K562 (cell line): ENCODE results near the gene ULK3. TPM values are rescaled to one million over a fixed set of nuclear protein-coding genes. Genes with fewer than 3 reads are reported as not detected.

Source experiments
- CHD1 ChIP-seq: fragments of 200-600 bp; sonication (generic); IDR thresholded peaks from one replicate; pipeline ENCODE4 v1.6.1; 2012; ENCODE audit warnings: mild to moderate bottlenecking, moderate library complexity, low read length, inconsistent platforms
- EP400 ChIP-seq: fragments of 450-650 bp; IDR thresholded peaks from 2 replicates; pipeline ENCODE4 v1.6.1; 2017; ENCODE audit warnings: antibody characterized with exemption, mild to moderate bottlenecking, moderate library complexity
- L3MBTL2 ChIP-seq: fragments of 450-650 bp; IDR thresholded peaks from 2 replicates; pipeline ENCODE4 v1.6.1; 2016; ENCODE audit warnings: mild to moderate bottlenecking, moderate library complexity
- NFRKB ChIP-seq: fragments of 450-650 bp; IDR thresholded peaks from 2 replicates; pipeline ENCODE4 v1.6.1; 2016; ENCODE audit warnings: low read depth
- NUFIP1 ChIP-seq: fragments of 450-650 bp; IDR thresholded peaks from 2 replicates; pipeline ENCODE4 v1.6.1; 2018; ENCODE audit not compliant: partially characterized antibody
- PML ChIP-seq: IDR thresholded peaks from 2 replicates; pipeline ENCODE4 v1.6.1; 2012; ENCODE audit warnings: low read length, inconsistent platforms
- SAFB ChIP-seq: fragments of 200-400 bp; formaldehyde crosslinking; IDR thresholded peaks from 2 replicates; pipeline ENCODE4 v1.6.1; 2017; ENCODE audit warnings: low read depth, low read length, borderline replicate concordance
- SRSF7 ChIP-seq: fragments of 200-400 bp; formaldehyde crosslinking; optimal IDR thresholded peaks from 2 replicates; pipeline ENCODE3; 2017; ENCODE audit warnings: mild to moderate bottlenecking, low read depth, low read length
- VEZF1 ChIP-seq: fragments of 200-800 bp; sonication (Bioruptor generic); IDR thresholded peaks from 2 replicates; pipeline ENCODE4 v1.6.1; 2017; ENCODE audit warnings: missing genetic modification characterization, missing compliant biosample characterization
- ZBTB7A ChIP-seq: IDR thresholded peaks from 2 replicates; pipeline ENCODE4 v1.6.1; 2011; ENCODE audit warnings: low read depth, mild to moderate bottlenecking, low read length, moderate library complexity, borderline replicate concordance; ENCODE audit not compliant: control insufficient read depth
- ZNF589 ChIP-seq: fragments of 200-800 bp; sonication (Bioruptor generic); IDR thresholded peaks from 2 replicates; pipeline ENCODE4 v1.6.1; 2016; ENCODE audit warnings: low read depth, missing genetic modification characterization, missing compliant biosample characterization
- polyA plus RNA-seq, 8 experiments: library from polyadenylated mRNA; depleted of rRNA in 4 of 8; stranded (reverse) in 5 of 8; unstranded in 3 of 8; fragments of >200 nt; fragmentation: Nextera tagmentation in 2 of 8; fragmentation: Illumina TruSeq in 1 of 8; extraction: Ambion mirVana in 2 of 8; extraction: Trizol in 1 of 8; gene quantifications; 2 replicates each; pipeline versions ENCODE4 v1.2.1 to v1.2.3, GENCODE V29; 2011 to 2014; ENCODE audit warnings: inconsistent platforms in 1 of 8, missing spikeins in 1 of 8
- total RNA-seq, 7 experiments: library from RNA; depleted of rRNA in 6 of 7; stranded (reverse); fragments of >200 nt in 6 of 7; fragmentation: Illumina TruSeq in 2 of 7; extraction: Trizol in 2 of 7; gene quantifications; 2 replicates each; pipeline versions ENCODE4 v1.2.1 to v1.2.3, GENCODE V29; 2011 to 2021; ENCODE audit warnings: low replicate concordance in 1 of 7
- TF ChIP-seq, protein P1 (sequence below): fragments of 450-650 bp; IDR thresholded peaks from 2 replicates; pipeline ENCODE4 v1.6.1; 2017; ENCODE audit warnings: antibody characterized with exemption, mild to moderate bottlenecking
- TF ChIP-seq, protein P2 (sequence below), 2 experiments: fragments of 450-650 bp; formaldehyde crosslinking in 1 of 2; IDR thresholded peaks; 2 replicates each; pipeline versions ENCODE4 v1.4.0 to v1.6.1; 2014 to 2020; ENCODE audit warnings: mild to moderate bottlenecking in 2 of 2, borderline replicate concordance in 1 of 2, low read depth in 1 of 2

The ULK3 gene
- total and polyA plus RNA-seq, 9 of the 15 experiments (the other 6 are each of a cell fraction or from before 2014, with no cell fraction given): 0.68 to 68.0 (median 34.9) TPM

GRCh38 chr15:74889883-74890664 lies 47.1 kb upstream of the ULK3 start, which contains the start of gene MPI (continued):
- TF ChIP-seq, protein P1, sequence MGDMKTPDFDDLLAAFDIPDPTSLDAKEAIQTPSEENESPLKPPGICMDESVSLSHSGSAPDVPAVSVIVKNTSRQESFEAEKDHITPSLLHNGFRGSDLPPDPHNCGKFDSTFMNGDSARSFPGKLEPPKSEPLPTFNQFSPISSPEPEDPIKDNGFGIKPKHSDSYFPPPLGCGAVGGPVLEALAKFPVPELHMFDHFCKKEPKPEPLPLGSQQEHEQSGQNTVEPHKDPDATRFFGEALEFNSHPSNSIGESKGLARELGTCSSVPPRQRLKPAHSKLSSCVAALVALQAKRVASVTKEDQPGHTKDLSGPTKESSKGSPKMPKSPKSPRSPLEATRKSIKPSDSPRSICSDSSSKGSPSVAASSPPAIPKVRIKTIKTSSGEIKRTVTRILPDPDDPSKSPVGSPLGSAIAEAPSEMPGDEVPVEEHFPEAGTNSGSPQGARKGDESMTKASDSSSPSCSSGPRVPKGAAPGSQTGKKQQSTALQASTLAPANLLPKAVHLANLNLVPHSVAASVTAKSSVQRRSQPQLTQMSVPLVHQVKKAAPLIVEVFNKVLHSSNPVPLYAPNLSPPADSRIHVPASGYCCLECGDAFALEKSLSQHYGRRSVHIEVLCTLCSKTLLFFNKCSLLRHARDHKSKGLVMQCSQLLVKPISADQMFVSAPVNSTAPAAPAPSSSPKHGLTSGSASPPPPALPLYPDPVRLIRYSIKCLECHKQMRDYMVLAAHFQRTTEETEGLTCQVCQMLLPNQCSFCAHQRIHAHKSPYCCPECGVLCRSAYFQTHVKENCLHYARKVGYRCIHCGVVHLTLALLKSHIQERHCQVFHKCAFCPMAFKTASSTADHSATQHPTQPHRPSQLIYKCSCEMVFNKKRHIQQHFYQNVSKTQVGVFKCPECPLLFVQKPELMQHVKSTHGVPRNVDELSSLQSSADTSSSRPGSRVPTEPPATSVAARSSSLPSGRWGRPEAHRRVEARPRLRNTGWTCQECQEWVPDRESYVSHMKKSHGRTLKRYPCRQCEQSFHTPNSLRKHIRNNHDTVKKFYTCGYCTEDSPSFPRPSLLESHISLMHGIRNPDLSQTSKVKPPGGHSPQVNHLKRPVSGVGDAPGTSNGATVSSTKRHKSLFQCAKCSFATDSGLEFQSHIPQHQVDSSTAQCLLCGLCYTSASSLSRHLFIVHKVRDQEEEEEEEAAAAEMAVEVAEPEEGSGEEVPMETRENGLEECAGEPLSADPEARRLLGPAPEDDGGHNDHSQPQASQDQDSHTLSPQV: peak; percentile 62
- no peak for TF ChIP-seq SAFB
- TF ChIP-seq, protein P2, sequence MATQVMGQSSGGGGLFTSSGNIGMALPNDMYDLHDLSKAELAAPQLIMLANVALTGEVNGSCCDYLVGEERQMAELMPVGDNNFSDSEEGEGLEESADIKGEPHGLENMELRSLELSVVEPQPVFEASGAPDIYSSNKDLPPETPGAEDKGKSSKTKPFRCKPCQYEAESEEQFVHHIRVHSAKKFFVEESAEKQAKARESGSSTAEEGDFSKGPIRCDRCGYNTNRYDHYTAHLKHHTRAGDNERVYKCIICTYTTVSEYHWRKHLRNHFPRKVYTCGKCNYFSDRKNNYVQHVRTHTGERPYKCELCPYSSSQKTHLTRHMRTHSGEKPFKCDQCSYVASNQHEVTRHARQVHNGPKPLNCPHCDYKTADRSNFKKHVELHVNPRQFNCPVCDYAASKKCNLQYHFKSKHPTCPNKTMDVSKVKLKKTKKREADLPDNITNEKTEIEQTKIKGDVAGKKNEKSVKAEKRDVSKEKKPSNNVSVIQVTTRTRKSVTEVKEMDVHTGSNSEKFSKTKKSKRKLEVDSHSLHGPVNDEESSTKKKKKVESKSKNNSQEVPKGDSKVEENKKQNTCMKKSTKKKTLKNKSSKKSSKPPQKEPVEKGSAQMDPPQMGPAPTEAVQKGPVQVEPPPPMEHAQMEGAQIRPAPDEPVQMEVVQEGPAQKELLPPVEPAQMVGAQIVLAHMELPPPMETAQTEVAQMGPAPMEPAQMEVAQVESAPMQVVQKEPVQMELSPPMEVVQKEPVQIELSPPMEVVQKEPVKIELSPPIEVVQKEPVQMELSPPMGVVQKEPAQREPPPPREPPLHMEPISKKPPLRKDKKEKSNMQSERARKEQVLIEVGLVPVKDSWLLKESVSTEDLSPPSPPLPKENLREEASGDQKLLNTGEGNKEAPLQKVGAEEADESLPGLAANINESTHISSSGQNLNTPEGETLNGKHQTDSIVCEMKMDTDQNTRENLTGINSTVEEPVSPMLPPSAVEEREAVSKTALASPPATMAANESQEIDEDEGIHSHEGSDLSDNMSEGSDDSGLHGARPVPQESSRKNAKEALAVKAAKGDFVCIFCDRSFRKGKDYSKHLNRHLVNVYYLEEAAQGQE (IDR thresholded peaks at IDR 0.05; ENCODE audit: borderline replicate concordance): no peak
- TF ChIP-seq, protein P2 (CRISPR knock-in tag; IDR thresholded peaks at IDR 0.05; ENCODE audit: low read depth): 0 out of 2 replicates have a peak, but pooled peaks have one; percentile 41
- peak; percentile 53 for TF ChIP-seq VEZF1 (CRISPR knock-in tag)
- peak; percentile 82 for TF ChIP-seq NFRKB
- peak; percentile 46; the same call in 1 of the 2 replicates for TF ChIP-seq L3MBTL2
- TF ChIP-seq NUFIP1: no peak
- TF ChIP-seq CHD1: peak; percentile 49
- TF ChIP-seq ZNF589: peak; percentile 54
- TF ChIP-seq PML: peak; percentile 61; the same call in 1 of the 2 replicates
- peak; percentile 62; the same call in 1 of the 2 replicates for TF ChIP-seq ZBTB7A
- peak; percentile 94 for TF ChIP-seq EP400
- no peak for TF ChIP-seq SRSF7
